K562 (cell line): ENCODE results near the gene MLLT1. TPM values are rescaled to one million over a fixed set of nuclear protein-coding genes. Genes with fewer than 3 reads are reported as not detected.

Experiments used
- BHLHE40 ChIP-seq: IDR thresholded peaks from 2 replicates; pipeline ENCODE4 v1.6.1; 2011; ENCODE audit warnings: low read length, improper control_type of control experiment
- GABPB1 ChIP-seq: sonication (generic); formaldehyde crosslinking; IDR thresholded peaks from 2 replicates; pipeline ENCODE4 v1.8.0; 2022; ENCODE audit warnings: mild to moderate bottlenecking, missing genetic modification reagents
- HDGF ChIP-seq: fragments of 450-650 bp; IDR thresholded peaks from 2 replicates; pipeline ENCODE4 v1.6.1; 2016
- KAT2B ChIP-seq: IDR thresholded peaks from one replicate; pipeline ENCODE4 v1.6.1; 2012; ENCODE audit warnings: low read depth, mild to moderate bottlenecking, control low read depth, inconsistent platforms, low read length, moderate library complexity
- POLR2AphosphoS2 ChIP-seq: IDR thresholded peaks from 2 replicates; pipeline ENCODE4 v1.6.1; 2012; ENCODE audit warnings: low read length, improper control_type of control experiment
- PPARD ChIP-seq: fragments of 250-450 bp; sonication (Bioruptor Pico); IDR thresholded peaks from 2 replicates; pipeline ENCODE4 v1.8.0; 2022; ENCODE audit warnings: inconsistent platforms, mild to moderate bottlenecking, moderate library complexity
- SIN3A ChIP-seq, 2 experiments: fragments of 150-350 bp in 1 of 2; IDR thresholded peaks; 2 replicates each; pipeline ENCODE4 v1.6.1; 2011 to 2016; ENCODE audit warnings: borderline replicate concordance in 2 of 2, low read depth in 2 of 2, low read length in 2 of 2, mild to moderate bottlenecking in 2 of 2, moderate library complexity in 2 of 2; ENCODE audit not compliant: control insufficient read depth in 1 of 2
- SMARCA4 ChIP-seq: fragments of 450-650 bp; IDR thresholded peaks from 2 replicates; pipeline ENCODE4 v1.6.1; 2016
- ZNF324 ChIP-seq: fragments of 250-450 bp; sonication (Bioruptor Pico); IDR thresholded peaks from 2 replicates; pipeline ENCODE4 v1.4.0; 2020; ENCODE audit warnings: mild to moderate bottlenecking
- ZNF589 ChIP-seq: fragments of 200-800 bp; sonication (Bioruptor generic); IDR thresholded peaks from 2 replicates; pipeline ENCODE4 v1.6.1; 2016; ENCODE audit warnings: low read depth, missing genetic modification characterization, missing compliant biosample characterization
- polyA plus RNA-seq, 8 experiments: library from polyadenylated mRNA; depleted of rRNA in 4 of 8; stranded (reverse) in 5 of 8; unstranded in 3 of 8; fragments of >200 nt; fragmentation: Nextera tagmentation in 2 of 8; fragmentation: Illumina TruSeq in 1 of 8; extraction: Ambion mirVana in 2 of 8; extraction: Trizol in 1 of 8; gene quantifications; 2 replicates each; pipeline versions ENCODE4 v1.2.1 to v1.2.3, GENCODE V29; 2011 to 2014; ENCODE audit warnings: inconsistent platforms in 1 of 8, missing spikeins in 1 of 8
- total RNA-seq, 7 experiments: library from RNA; depleted of rRNA in 6 of 7; stranded (reverse); fragments of >200 nt in 6 of 7; fragmentation: Illumina TruSeq in 2 of 7; extraction: Trizol in 2 of 7; gene quantifications; 2 replicates each; pipeline versions ENCODE4 v1.2.1 to v1.2.3, GENCODE V29; 2011 to 2021; ENCODE audit warnings: low replicate concordance in 1 of 7
- TF ChIP-seq, protein P1 (sequence below): sonication (generic); formaldehyde crosslinking; IDR thresholded peaks from 2 replicates; pipeline ENCODE4 v1.8.0; 2022; ENCODE audit warnings: mild to moderate bottlenecking, low read depth, missing genetic modification reagents
- TF ChIP-seq, protein P2 (sequence below), 3 experiments: IDR thresholded peaks in 2 of 3; conservative IDR thresholded peaks in 1 of 3; 2 replicates each; pipeline ENCODE4 v1.5.1; 2011 to 2012; ENCODE audit warnings: low read length in 3 of 3, mild to moderate bottlenecking in 3 of 3, control low read depth in 2 of 3, improper control_type of control experiment in 1 of 3, inconsistent platforms in 1 of 3, low read depth in 1 of 3, mixed read lengths in 1 of 3, moderate library complexity in 1 of 3; ENCODE audit not compliant: insufficient read depth in 2 of 3
- TF ChIP-seq, protein P3 (sequence below), 2 experiments: fragments of 450-650 bp in 1 of 2; sonication (generic) in 1 of 2; formaldehyde crosslinking in 1 of 2; IDR thresholded peaks in 1 of 2; conservative IDR thresholded peaks in 1 of 2; 2 replicates each; pipeline versions ENCODE4 v1.6.1 to v1.8.1; 2016 to 2023; ENCODE audit warnings: mild to moderate bottlenecking in 2 of 2, moderate library complexity in 2 of 2, inconsistent platforms in 1 of 2, missing genetic modification reagents in 1 of 2
- TF ChIP-seq, protein P4 (sequence below): sonication (generic); formaldehyde crosslinking; IDR thresholded peaks from 2 replicates; pipeline ENCODE4 v1.8.0; 2022; ENCODE audit warnings: mild to moderate bottlenecking, missing genetic modification reagents
- TF ChIP-seq, protein P5 (sequence below): fragments of 450-650 bp; IDR thresholded peaks from 2 replicates; pipeline ENCODE4 v1.6.1; 2018; ENCODE audit not compliant: partially characterized antibody

The MLLT1 gene
- total and polyA plus RNA-seq, 9 of the 15 experiments (the other 6 are each of a cell fraction or from before 2014, with no cell fraction given) = 0.23 to 63.5 (median 15.4) TPM

DNA sequence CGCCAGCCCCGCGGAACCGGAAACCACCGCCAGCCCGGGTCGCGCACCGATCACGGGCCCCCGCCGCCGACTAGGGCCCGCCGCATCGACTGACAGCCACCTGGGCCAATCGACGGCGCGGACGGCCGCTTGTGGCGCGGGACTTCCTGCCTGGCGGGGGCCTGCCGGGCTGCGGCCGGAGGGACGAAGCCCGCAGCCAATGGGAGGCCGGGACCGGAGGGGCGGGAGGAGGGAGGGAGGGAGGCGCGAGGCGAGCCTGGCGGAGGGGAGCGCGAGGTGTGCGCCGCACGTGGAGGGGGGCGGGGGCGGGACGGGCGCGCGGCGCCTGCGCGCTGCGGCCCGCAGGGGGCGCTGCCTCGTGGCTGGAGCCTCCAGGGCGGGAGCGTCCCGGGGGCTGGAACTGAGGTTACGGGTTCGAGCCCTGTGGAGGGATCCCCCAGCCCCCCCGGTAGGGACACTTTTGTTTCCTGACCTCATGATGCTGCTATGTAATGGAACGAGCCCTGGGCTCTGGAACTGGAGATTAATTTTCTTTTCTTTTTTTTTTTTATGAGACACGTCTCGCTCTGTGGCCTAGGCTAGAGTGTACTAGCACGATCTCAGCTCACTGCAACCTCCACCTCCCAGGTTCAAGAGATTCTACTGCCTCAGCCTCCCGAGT lies at the start of gene MLLT1 (continued):
- TF ChIP-seq, protein P1, sequence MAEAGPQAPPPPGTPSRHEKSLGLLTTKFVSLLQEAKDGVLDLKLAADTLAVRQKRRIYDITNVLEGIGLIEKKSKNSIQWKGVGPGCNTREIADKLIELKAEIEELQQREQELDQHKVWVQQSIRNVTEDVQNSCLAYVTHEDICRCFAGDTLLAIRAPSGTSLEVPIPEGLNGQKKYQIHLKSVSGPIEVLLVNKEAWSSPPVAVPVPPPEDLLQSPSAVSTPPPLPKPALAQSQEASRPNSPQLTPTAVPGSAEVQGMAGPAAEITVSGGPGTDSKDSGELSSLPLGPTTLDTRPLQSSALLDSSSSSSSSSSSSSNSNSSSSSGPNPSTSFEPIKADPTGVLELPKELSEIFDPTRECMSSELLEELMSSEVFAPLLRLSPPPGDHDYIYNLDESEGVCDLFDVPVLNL (CRISPR knock-in tag) = no peak
- TF ChIP-seq, protein P2, sequence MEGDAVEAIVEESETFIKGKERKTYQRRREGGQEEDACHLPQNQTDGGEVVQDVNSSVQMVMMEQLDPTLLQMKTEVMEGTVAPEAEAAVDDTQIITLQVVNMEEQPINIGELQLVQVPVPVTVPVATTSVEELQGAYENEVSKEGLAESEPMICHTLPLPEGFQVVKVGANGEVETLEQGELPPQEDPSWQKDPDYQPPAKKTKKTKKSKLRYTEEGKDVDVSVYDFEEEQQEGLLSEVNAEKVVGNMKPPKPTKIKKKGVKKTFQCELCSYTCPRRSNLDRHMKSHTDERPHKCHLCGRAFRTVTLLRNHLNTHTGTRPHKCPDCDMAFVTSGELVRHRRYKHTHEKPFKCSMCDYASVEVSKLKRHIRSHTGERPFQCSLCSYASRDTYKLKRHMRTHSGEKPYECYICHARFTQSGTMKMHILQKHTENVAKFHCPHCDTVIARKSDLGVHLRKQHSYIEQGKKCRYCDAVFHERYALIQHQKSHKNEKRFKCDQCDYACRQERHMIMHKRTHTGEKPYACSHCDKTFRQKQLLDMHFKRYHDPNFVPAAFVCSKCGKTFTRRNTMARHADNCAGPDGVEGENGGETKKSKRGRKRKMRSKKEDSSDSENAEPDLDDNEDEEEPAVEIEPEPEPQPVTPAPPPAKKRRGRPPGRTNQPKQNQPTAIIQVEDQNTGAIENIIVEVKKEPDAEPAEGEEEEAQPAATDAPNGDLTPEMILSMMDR (IDR thresholded peaks at IDR 0.05 in 2 of 3, conservative IDR thresholded peaks at IDR 0.05 in 1 of 3; ENCODE audit: insufficient read depth in 2 of 3, low read depth in 1 of 3, low read length in 3 of 3) = peak; percentile 45 to 78 (median 64); a peak in 5 of 6 replicates
- TF ChIP-seq, protein P3, sequence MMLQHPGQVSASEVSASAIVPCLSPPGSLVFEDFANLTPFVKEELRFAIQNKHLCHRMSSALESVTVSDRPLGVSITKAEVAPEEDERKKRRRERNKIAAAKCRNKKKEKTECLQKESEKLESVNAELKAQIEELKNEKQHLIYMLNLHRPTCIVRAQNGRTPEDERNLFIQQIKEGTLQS (IDR thresholded peaks at IDR 0.05) = no peak
- TF ChIP-seq, protein P3 (CRISPR knock-in tag; conservative IDR thresholded peaks at IDR 0.05) = no peak
- TF ChIP-seq SIN3A (IDR thresholded peaks at IDR 0.05; ENCODE audit: borderline replicate concordance in 2 of 2, control insufficient read depth in 1 of 2, low read depth in 2 of 2, low read length in 2 of 2) = peak in 1 of 2 experiments; percentile 95; a peak in 3 of 4 replicates
- no peak for TF ChIP-seq SMARCA4
- peak; percentile 96 for TF ChIP-seq BHLHE40
- TF ChIP-seq, protein P4, sequence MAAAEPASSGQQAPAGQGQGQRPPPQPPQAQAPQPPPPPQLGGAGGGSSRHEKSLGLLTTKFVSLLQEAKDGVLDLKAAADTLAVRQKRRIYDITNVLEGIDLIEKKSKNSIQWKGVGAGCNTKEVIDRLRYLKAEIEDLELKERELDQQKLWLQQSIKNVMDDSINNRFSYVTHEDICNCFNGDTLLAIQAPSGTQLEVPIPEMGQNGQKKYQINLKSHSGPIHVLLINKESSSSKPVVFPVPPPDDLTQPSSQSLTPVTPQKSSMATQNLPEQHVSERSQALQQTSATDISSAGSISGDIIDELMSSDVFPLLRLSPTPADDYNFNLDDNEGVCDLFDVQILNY (CRISPR knock-in tag) = no peak
- TF ChIP-seq PPARD (CRISPR knock-in tag) = no peak
- TF ChIP-seq, protein P5, sequence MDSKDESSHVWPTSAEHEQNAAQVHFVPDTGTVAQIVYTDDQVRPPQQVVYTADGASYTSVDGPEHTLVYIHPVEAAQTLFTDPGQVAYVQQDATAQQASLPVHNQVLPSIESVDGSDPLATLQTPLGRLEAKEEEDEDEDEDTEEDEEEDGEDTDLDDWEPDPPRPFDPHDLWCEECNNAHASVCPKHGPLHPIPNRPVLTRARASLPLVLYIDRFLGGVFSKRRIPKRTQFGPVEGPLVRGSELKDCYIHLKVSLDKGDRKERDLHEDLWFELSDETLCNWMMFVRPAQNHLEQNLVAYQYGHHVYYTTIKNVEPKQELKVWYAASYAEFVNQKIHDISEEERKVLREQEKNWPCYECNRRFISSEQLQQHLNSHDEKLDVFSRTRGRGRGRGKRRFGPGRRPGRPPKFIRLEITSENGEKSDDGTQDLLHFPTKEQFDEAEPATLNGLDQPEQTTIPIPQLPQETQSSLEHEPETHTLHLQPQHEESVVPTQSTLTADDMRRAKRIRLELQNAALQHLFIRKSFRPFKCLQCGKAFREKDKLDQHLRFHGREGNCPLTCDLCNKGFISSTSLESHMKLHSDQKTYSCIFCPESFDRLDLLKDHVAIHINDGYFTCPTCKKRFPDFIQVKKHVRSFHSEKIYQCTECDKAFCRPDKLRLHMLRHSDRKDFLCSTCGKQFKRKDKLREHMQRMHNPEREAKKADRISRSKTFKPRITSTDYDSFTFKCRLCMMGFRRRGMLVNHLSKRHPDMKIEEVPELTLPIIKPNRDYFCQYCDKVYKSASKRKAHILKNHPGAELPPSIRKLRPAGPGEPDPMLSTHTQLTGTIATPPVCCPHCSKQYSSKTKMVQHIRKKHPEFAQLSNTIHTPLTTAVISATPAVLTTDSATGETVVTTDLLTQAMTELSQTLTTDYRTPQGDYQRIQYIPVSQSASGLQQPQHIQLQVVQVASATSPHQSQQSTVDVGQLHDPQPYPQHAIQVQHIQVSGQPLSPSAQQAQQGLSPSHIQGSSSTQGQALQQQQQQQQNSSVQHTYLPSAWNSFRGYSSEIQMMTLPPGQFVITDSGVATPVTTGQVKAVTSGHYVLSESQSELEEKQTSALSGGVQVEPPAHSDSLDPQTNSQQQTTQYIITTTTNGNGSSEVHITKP = no peak
- TF ChIP-seq KAT2B = no peak
- no peak for TF ChIP-seq ZNF324 (CRISPR knock-in tag)
- no peak for TF ChIP-seq POLR2AphosphoS2
- no peak for TF ChIP-seq HDGF
- TF ChIP-seq GABPB1 (CRISPR knock-in tag) = peak; percentile 95
- TF ChIP-seq ZNF589 (CRISPR knock-in tag) = no peak
